Measurements from ENCODE around the gene WNT11.

GRCh38 chr11:76158394-76159302 is 47.7 kb downstream of the WNT11 start:
- TF ChIP-seq CTCF (conservative IDR thresholded peaks at IDR 0.05): no peak
- TF ChIP-seq EZH2 (IDR thresholded peaks at IDR 0.05; ENCODE audit: low read depth): no peak

Data from PC-9 (cell line).